Fibroblast of skin of back (primary cell): ENCODE measurements around the gene UBE4B.
"Not testable (repeated sequence)": the region's sequence is repeated elsewhere in the genome, so short reads cannot be mapped to it uniquely, and the experiment has no call there.

Source experiments
- DNase-seq: peaks from one replicate; pipeline ENCODE4 v3.0.0-alpha.2; 2013

The UBE4B gene

DNA sequence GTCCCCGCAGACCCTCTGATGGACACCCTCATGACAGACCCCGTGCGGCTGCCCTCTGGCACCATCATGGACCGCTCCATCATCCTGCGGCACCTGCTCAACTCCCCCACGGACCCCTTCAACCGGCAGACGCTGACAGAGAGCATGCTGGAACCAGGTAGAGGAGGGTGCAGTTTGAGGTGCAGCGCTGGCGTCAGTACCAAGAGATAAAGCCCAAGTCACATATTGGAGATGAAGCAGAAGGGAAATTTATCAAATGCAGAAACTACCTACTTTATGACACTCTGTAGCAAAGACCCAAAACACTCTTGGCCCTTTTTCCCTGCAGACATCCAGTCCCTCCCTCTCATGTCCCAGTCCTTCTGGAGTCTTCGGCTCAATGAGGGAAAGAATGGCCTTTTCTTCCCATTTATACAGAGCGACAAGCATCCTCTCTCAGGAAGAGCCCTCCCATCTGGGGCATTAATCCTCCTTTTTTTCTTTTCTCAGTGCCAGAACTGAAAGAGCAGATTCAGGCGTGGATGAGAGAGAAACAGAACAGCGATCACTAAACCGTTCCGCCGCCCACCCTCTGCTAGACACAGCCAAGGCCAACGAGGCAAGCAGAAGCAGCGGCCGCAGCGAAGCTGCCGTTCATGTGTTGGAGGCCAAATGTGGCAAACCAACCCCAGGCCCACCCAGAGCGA lies 146.8 kb downstream of the UBE4B start:
- no peak for DNase-seq

GRCh38 chr1:10181154-10181553 lies 148.4 kb downstream of the UBE4B start:
- peak; percentile 57 for DNase-seq

GRCh38 chr1:10185759-10186158 lies 153.0 kb downstream of the UBE4B start:
- no peak for DNase-seq

- peak; percentile 59 for DNase-seq
These were observed 153.7 kb downstream of the UBE4B start for GRCh38 chr1:10186331-10187025.

DNA sequence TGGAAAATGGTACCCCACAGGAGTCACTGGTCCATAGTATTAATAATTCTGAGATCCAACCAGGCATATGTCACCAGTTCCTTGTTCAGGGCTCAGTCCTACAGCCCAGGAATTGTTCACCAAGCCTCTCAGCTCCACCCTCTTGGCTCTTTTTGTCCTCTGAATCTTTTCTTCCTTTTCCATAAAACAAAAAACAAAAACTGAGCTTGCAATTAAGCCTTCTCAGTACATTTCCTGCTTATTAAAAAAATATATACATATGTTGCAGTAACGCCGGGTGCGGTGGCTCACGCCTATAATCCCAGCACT lies 154.2 kb downstream of the UBE4B start:
- no peak for DNase-seq

GRCh38 chr1:10188133-10188650 lies 155.4 kb downstream of the UBE4B start:
- DNase-seq, result no peak

DNA sequence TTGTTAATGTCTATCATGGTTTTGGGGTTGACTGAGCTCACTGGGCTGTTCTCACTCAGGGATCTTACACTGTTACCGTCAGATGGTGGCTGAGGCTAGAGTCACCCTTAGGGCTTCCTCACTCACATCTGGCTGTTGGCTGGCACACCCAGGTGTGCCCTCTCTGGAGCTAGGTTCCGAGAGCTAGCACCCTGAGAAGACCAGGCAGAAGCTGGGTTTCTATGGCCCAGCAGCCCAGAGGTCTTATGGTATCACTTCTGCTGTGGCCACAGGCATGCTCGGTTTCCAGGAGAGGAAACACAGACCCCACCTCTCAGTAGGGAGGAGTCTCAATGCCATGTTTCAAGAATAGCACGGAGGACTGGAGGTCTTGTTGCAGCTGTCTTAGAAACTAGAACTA lies 156.9 kb downstream of the UBE4B start:
- DNase-seq, result no peak

DNA sequence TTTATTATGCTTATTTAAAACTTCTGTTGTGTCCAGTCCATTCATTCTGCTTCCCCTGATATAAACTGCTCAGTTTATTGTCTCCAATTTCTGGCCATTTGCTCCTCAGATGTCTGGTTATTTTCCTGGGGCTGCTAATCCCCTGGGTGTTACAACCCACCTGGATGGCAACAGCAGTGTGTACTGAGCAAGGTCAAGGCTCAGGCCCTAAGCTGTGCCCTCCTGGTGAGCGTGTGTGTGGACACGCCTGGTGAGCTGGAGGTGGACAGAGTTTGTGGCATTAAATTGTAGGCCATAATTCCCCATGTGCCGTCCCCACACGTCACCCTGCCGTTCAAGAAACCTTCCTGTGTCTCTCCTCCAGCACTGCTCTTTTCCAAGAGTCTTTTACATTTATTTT lies 159.5 kb downstream of the UBE4B start:
- no peak for DNase-seq

DNA sequence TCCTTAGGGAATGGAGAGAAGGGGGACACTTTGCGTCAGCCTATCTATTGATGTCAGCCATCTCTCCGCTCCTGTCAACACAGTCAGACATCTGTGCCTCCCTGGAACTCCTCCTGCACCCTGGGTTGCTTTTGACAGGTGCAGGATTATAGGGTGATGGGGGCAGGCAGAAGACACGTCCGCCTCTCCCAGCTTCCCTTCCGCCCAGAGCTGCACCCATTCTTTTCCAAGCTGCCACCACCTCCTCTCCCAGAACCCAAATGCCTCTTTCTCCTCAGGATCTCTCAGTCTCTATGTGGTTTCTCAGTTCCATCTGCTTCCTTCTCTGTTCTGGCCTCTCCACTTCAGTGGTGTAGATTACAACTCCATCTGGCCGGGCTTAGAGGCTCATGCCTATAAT lies 160.5 kb downstream of the UBE4B start:
- no peak for DNase-seq

GRCh38 chr1:10195570-10195969 lies 162.8 kb downstream of the UBE4B start:
- peak; percentile 30 for DNase-seq

- no peak for DNase-seq
These were observed 164.2 kb downstream of the UBE4B start for GRCh38 chr1:10196976-10197375.

DNA sequence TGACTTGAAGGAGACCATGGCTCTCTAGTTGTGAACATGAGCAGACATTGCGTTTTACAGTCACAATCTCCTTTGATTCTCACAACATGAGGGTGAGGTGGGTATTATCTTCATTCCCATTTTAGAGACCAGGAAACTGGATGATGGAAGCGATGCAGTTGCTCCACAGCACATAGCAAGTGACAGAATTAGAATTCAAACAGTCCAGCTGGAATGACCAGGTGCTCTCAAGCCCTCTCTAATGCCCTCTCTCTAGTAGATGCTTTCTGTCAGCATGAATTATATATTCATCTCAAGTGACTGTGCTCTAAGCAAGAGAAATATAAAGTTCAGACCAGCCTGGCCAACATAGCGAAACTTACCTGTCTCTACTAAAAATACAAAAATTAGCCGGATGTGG lies 167.9 kb downstream of the UBE4B start:
- no peak for DNase-seq

GRCh38 chr1:10204003-10204642 lies 171.4 kb downstream of the UBE4B start:
- DNase-seq, result no peak

DNA sequence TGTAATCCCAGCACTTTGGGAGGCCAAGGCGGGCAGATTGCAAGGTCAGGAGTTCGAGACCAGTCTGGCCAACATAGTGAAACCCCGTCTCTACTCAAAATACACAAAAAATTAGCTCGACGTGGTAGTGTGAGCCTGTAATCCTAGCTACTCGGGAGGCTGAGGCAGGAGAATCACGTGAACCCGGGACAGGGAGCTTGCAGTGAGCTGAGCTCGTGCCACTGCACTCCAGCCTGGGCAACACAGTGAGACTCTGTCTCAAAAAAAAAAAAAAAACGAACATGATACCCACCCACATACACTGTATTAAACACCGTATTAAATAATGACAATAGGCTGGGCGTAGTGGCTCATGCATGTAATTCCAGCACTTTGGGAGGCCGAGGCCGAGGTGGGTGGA lies 172.4 kb downstream of the UBE4B start:
- DNase-seq, result not testable (repeated sequence)

DNA sequence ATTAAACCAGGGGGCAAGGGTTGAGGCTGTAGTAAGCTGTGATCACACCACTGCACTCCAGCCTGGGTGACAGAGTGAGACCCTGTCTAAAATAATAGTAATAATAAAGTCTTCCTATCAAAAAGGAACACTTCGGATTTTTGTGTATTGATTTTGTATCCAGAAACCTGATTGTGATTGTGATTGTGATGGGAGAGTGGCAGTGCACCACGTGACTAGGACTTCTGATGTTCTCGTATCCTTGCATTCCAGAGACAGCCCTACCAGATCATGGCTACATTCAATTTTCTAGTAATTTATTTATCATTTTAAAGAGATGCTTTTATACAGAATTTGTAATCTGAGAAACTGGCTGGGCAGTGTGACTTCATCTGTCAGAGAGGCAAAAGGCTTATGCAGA lies 175.1 kb downstream of the UBE4B start:
- no peak for DNase-seq

- no peak for DNase-seq
These were observed 175.8 kb downstream of the UBE4B start for GRCh38 chr1:10208537-10208936.

DNA sequence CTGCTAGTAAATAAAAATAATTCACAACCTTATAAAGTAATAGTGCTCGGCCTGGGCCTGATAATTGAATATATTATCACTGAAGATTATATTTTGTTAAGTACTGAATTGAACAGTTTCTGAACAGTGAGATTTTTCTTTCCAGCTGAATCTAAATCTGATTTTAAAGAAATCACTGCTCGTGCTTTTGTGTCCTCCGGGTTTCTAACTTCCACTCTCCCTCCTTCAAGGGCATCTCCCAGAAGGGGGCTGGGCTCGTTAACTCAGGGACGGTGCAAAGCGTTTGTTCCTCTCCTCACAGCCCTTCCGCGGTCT lies 176.8 kb downstream of the UBE4B start:
- no peak for DNase-seq

DNA sequence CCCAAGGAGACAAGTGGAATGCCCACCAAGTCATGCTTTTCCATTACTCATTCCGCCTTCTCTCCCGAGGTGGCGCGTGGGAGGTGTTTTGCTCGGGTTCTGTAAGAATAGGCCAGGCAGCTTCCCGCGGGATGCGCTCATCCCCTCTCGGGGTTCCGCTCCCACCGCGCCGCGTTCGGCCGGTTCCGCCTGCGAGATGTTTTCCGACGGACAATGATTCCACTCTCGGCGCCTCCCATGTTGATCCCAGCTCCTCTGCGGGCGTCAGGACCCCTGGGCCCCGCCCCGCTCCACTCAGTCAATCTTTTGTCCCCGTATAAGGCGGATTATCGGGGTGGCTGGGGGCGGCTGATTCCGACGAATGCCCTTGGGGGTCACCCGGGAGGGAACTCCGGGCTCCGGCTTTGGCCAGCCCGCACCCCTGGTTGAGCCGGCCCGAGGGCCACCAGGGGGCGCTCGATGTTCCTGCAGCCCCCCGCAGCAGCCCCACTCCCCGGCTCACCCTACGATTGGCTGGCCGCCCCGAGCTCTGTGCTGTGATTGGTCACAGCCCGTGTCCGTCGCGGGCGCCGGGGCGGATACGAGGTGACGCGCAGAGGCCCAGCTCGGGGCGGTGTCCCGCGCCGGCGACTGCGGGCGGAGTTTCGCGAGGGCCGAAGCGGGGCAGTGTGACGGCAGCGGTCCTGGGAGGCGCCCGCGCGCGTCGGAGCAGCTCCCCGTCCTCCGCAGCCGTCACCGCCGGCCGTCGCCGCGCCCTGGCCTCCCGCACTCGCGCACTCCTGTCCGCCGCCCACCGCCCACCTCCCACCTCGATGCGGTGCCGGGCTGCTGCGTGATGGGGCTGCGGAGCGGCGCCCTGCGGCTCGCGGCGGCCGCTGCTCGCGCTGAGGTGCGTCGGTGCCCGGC lies 177.4 kb downstream of the UBE4B start, which contains the start of gene KIF1B:
TSS of gene KIF1B (plus strand) at position 666 of the 906 bp plus-strand sequence. CDS start 21,759 bp downstream, outside the sequence.
- peak; percentile 98 for DNase-seq

DNA sequence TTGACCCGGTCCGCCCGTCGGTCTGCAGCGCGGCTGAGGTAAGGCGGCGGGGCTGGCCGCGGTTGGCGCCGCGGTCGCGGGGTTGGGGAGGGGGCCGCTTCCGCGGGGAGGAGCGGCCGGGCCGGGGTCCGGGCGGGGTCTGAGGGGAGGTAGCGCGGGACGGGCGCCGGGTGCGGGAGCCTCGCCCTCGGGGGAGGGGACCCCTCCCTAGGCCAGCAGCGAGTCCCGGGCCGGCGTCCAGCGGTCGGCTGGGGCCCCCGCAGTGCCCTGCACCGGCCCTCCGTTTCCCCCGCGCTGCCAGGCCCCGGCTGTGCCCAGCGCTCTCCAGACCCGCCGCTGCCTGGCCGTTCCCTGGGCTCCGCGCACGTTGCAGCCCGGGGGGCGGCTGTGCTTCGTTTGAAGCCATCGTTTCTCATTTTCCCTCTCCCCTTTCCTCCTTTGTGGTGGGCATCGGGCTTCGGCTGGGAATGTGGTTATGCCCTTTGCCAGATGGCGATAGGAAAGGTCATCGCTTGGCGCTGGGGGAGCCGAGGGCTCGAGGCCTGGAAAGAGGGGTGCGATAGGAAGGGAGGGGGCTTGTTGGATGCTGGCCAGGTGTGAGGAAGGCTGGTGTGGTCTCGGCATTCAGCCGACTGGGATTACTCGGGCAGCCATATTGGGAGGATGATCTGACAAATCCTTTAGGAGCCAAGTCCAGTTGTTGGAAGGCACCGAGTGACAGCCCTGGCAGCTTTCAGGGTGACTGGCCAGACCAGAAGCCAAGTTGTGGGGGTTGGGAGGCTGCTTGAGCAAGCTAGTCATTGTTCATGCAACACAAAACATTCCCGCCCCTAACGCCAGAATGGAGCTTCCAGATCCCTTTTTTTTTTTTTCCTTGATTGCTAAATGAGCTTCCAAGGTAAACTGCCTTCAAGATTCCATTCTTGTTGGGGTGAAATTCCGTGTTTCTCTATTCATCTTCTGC lies 178.4 kb downstream of the UBE4B start:
- DNase-seq, result peak; percentile 92

- peak; percentile 57 for DNase-seq
These were observed 179.2 kb downstream of the UBE4B start for GRCh38 chr1:10211805-10212410.

DNA sequence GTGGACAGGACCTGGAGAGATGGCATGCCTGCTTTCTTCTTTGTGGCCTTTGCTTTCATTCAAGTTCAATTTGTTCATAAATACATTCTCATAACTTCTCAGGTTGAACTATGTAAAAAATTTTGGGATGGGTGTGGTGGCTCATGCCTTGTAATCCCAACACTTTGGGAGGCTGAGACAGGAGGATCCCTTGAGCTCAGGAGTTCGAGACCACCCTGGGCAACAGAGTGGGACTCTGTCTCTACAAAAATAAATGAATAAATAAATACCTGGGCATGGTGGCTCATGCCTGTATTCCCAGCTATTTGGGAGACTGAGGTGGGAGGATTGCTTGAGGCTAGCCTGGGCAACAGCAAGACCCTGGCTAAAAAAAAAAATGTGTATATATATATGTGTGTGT lies 179.7 kb downstream of the UBE4B start:
- no peak for DNase-seq
